H1 (cell line): ENCODE measurements around the gene SYT6. TPM values are rescaled to one million over a fixed set of nuclear protein-coding genes. Genes with fewer than 3 reads are reported as not detected.

ENCODE experiments used
- CTCF ChIA-PET: fragments of 300-600 bp; sonication (Branson Sonifier 250); formaldehyde crosslinking; loops from one replicate; lab custom pipeline; 2021; ENCODE audit not compliant: partially characterized antibody; lab: Charles Lee
- POLR2A ChIA-PET: fragments of 300-600 bp; sonication (Branson Sonifier 250); formaldehyde crosslinking; loops from one replicate; lab custom pipeline; 2021; ENCODE audit warnings: inconsistent platforms; ENCODE audit not compliant: partially characterized antibody; lab: Charles Lee
- DNase-seq, 2 experiments: peaks; one replicate each; pipeline versions ENCODE4 v3.0.0 to v3.0.0-alpha.2; 2010 to 2022; ENCODE audit warnings: low spot score in 2 of 2, low read depth in 1 of 2, mixed read lengths in 1 of 2
- FAIRE-seq: peaks from 2 replicates; lab custom pipeline; 2011; peaks lifted over from hg19 to GRCh38; lab: Jason Lieb, UNC
- H2AFZ ChIP-seq: 2 replicates; pipeline ENCODE4 v1.8.1; 2012; ENCODE audit warnings: low read length, inconsistent platforms
- H2AK5ac ChIP-seq: 2 replicates; pipeline ENCODE4 v1.6.1; 2013; ENCODE audit warnings: low read depth, low read length
- H2BK120ac ChIP-seq: replicated peaks from 2 replicates; pipeline ENCODE3; 2013; ENCODE audit warnings: low read depth, low read length, inconsistent platforms
- H2BK12ac ChIP-seq: 2 replicates; pipeline ENCODE4 v1.6.1; 2013; ENCODE audit warnings: low read depth, low read length
- H2BK15ac ChIP-seq: 2 replicates; pipeline ENCODE4 v1.6.1; 2013; ENCODE audit warnings: low read length
- H2BK20ac ChIP-seq: 2 replicates; pipeline ENCODE4 v1.6.1; 2013; ENCODE audit warnings: low read length
- H2BK5ac ChIP-seq: 2 replicates; pipeline ENCODE4 v1.6.1; 2013; ENCODE audit warnings: low read depth, low read length
- H3K14ac ChIP-seq: 2 replicates; pipeline ENCODE4 v1.6.1; 2013; ENCODE audit warnings: inconsistent platforms; ENCODE audit not compliant: insufficient read length
- H3K18ac ChIP-seq: 2 replicates; pipeline ENCODE4 v1.6.1; 2013; ENCODE audit warnings: low read length; ENCODE audit errors: extremely low read depth
- H3K23ac ChIP-seq: 2 replicates; pipeline ENCODE4 v1.6.1; 2013; ENCODE audit warnings: inconsistent platforms; ENCODE audit not compliant: insufficient read length
- H3K23me2 ChIP-seq: 2 replicates; pipeline ENCODE4 v1.6.1; 2013; ENCODE audit warnings: low read depth, low read length
- H3K27ac ChIP-seq: 2 replicates; pipeline ENCODE4 v1.6.1; 2011; ENCODE audit warnings: low read depth, low read length, inconsistent platforms
- H3K27me3 ChIP-seq, 4 experiments: replicated peaks in 1 of 4; 1 replicate in 1 of 4; 2 replicates in 3 of 4; pipeline versions ENCODE4 v1.6.1 to v1.8.1; 2011 to 2013; ENCODE audit warnings: low read length in 3 of 4, mild to moderate bottlenecking in 3 of 4, inconsistent platforms in 2 of 4, mixed read lengths in 2 of 4, moderate library complexity in 1 of 4; ENCODE audit not compliant: control insufficient read depth in 3 of 4, insufficient read depth in 3 of 4; ENCODE audit errors: extremely low read depth in 1 of 4
- H3K36me3 ChIP-seq, 4 experiments: 2 replicates each; pipeline versions ENCODE4 v1.6.1 to v1.8.1; 2011 to 2013; ENCODE audit warnings: mild to moderate bottlenecking in 4 of 4, low read length in 3 of 4, moderate library complexity in 2 of 4, control low read depth in 1 of 4, inconsistent platforms in 1 of 4; ENCODE audit not compliant: insufficient read depth in 4 of 4, control insufficient read depth in 2 of 4
- H3K4ac ChIP-seq: replicated peaks from 2 replicates; pipeline ENCODE3; 2013; ENCODE audit warnings: low read length, low read depth, mixed read lengths, inconsistent platforms; ENCODE audit not compliant: insufficient read length
- H3K4me1 ChIP-seq, 4 experiments: replicated peaks in 1 of 4; 1 replicate in 1 of 4; 2 replicates in 3 of 4; pipeline versions ENCODE4 v1.6.1 to v1.8.1; 2011 to 2013; ENCODE audit warnings: low read length in 3 of 4, inconsistent platforms in 2 of 4, mixed read lengths in 1 of 4; ENCODE audit not compliant: insufficient read depth in 4 of 4, control insufficient read depth in 3 of 4
- H3K4me2 ChIP-seq, 2 experiments: 2 replicates each; pipeline versions ENCODE4 v1.6.1 to v1.8.1; 2011 to 2013; ENCODE audit warnings: low read depth in 2 of 2, low read length in 2 of 2, control low read depth in 1 of 2, inconsistent platforms in 1 of 2, mild to moderate bottlenecking in 1 of 2; ENCODE audit not compliant: insufficient read depth in 1 of 2
- H3K4me3 ChIP-seq, 4 experiments: fragments of 200-600, 300-600 bp in 1 of 4; sonication (generic), shearing (Covaris generic), sonication (Bioruptor Twin) in 1 of 4; 2 replicates each; pipeline versions ENCODE4 v1.5.1 to v1.8.1; 2011 to 2016; ENCODE audit warnings: low read length in 4 of 4, low read depth in 3 of 4, control low read depth in 2 of 4, inconsistent platforms in 2 of 4, mild to moderate bottlenecking in 2 of 4, mixed read lengths in 1 of 4, moderate library complexity in 1 of 4; ENCODE audit not compliant: insufficient read depth in 2 of 4; ENCODE audit errors: extremely low read depth in 1 of 4
- H3K56ac ChIP-seq: replicated peaks from 2 replicates; pipeline ENCODE3; 2013; ENCODE audit warnings: low read depth, mild to moderate bottlenecking, mixed read lengths, low read length, inconsistent platforms; ENCODE audit not compliant: insufficient read length
- H3K79me1 ChIP-seq: 2 replicates; pipeline ENCODE4 v1.6.1; 2013; ENCODE audit warnings: low read depth, low read length, control low read depth
- H3K79me2 ChIP-seq, 2 experiments: 2 replicates each; pipeline versions ENCODE4 v1.6.1 to v1.8.1; 2012 to 2013; ENCODE audit warnings: low read length in 2 of 2, mild to moderate bottlenecking in 2 of 2, inconsistent platforms in 1 of 2; ENCODE audit not compliant: insufficient read depth in 2 of 2, control insufficient read depth in 1 of 2
- H3K9ac ChIP-seq, 4 experiments: replicated peaks in 1 of 4; 1 replicate in 1 of 4; 2 replicates in 3 of 4; pipeline versions ENCODE4 v1.6.1 to v1.8.1; 2011 to 2013; ENCODE audit warnings: low read depth in 3 of 4, low read length in 3 of 4, control low read depth in 2 of 4, mild to moderate bottlenecking in 2 of 4, moderate library complexity in 2 of 4, inconsistent platforms in 1 of 4; ENCODE audit errors: extremely low read depth in 1 of 4
- H3K9me3 ChIP-seq, 2 experiments: 2 replicates each; pipeline versions ENCODE4 v1.6.1 to v1.8.1; 2012 to 2013; ENCODE audit warnings: mild to moderate bottlenecking in 2 of 2, moderate library complexity in 2 of 2, control low read depth in 1 of 2, inconsistent platforms in 1 of 2, low read depth in 1 of 2, low read length in 1 of 2, mixed read lengths in 1 of 2; ENCODE audit not compliant: insufficient read depth in 2 of 2
- H4K20me1 ChIP-seq, 2 experiments: replicated peaks in 1 of 2; 2 replicates each; pipeline versions ENCODE3 to v1.8.1; 2011 to 2013; ENCODE audit warnings: inconsistent platforms in 2 of 2, low read length in 2 of 2, mild to moderate bottlenecking in 1 of 2; ENCODE audit not compliant: insufficient read depth in 2 of 2, control insufficient read depth in 1 of 2
- H4K5ac ChIP-seq: 2 replicates; pipeline ENCODE4 v1.6.1; 2013; ENCODE audit warnings: low read length, low read depth, mixed read lengths, inconsistent platforms; ENCODE audit not compliant: insufficient read length
- H4K8ac ChIP-seq: 2 replicates; pipeline ENCODE4 v1.8.0; 2013; ENCODE audit warnings: mild to moderate bottlenecking, moderate library complexity, low read length, inconsistent platforms; ENCODE audit not compliant: insufficient read depth; ENCODE audit errors: extremely low read depth
- H4K91ac ChIP-seq: replicated peaks from 2 replicates; pipeline ENCODE3; 2013; ENCODE audit warnings: low read length, mixed read lengths, inconsistent platforms; ENCODE audit not compliant: insufficient read length
- MAFK ChIP-seq: IDR thresholded peaks from 2 replicates; pipeline ENCODE4 v1.6.1; 2012; ENCODE audit warnings: low read depth, mild to moderate bottlenecking, improper control_type of control experiment, low read length
- RBBP5 ChIP-seq: IDR thresholded peaks from 2 replicates; pipeline ENCODE4 v1.7.1; 2012; ENCODE audit warnings: low read depth, mild to moderate bottlenecking, inconsistent platforms, low read length, moderate library complexity, borderline replicate concordance
- TAF1 ChIP-seq: IDR thresholded peaks from 2 replicates; pipeline ENCODE4 v1.6.1; 2011; ENCODE audit warnings: mild to moderate bottlenecking, low read depth, low read length
- WGBS, 2 experiments: shearing (Covaris generic) in 1 of 2; methylation state at CpG; one replicate each; pipeline versions ENCODE4 v1.1.6 to v1.1.7; 2013 to 2015; ENCODE audit warnings: low lambda C conversion rate in 2 of 2, mixed read lengths in 2 of 2, inconsistent platforms in 1 of 2, low coverage in 1 of 2, missing lambda C conversion rate in 1 of 2; ENCODE audit not compliant: insufficient replicate concordance in 2 of 2, insufficient coverage in 1 of 2, insufficient read length in 1 of 2; ENCODE audit errors: extremely low coverage in 1 of 2, missing lambda C conversion rate in 1 of 2; 5-methylcytosine and 5-hydroxymethylcytosine counted together
- polyA plus RNA-seq, 7 experiments: library from polyadenylated mRNA; depleted of rRNA in 3 of 7; stranded (reverse) in 5 of 7; unstranded in 2 of 7; fragments of >200 nt in 5 of 7; fragments of 200-250 nt in 2 of 7; gene quantifications; 1 replicate in 5 of 7; 2 replicates in 1 of 7; 4 replicates in 1 of 7; pipeline versions ENCODE4 v1.2.1 to v1.2.3, GENCODE V29; 2011 to 2013; ENCODE audit warnings: missing spikeins in 2 of 7, mixed read lengths in 2 of 7
- total RNA-seq: library from RNA; stranded (reverse); fragmentation: NEBNext Ultra II Directional; extraction: Animal tissue kit (Norgen Biotek cat#: 25700); gene quantifications from 2 replicates; pipeline ENCODE4 v1.2.1, GENCODE V29; 2021

The SYT6 gene
- total and polyA plus RNA-seq, 2 of the 8 experiments (the other 6 are each of a cell fraction or from before 2014, with no cell fraction given) = 33.7 to 83.5 TPM

- FAIRE-seq = no peak
- Histone ChIP-seq H3K9me3 (no peaks in the 10 kb centered on the region), H2BK120ac (no peak overlapping the region), H3K4ac (no peak overlapping the region), H3K79me2 (no peaks in the 10 kb centered on the region), H2AFZ (no peak overlapping the region), H3K23me2 (no peaks in the 10 kb centered on the region), H3K23ac (no peak overlapping the region), H3K9ac (no peak overlapping the region), H3K4me1 (peaks cover 0 to 3% (median 0%) of the 10 kb centered on the region in 4 experiments; a peak in 2 of 7 replicates), H3K27ac (no peak overlapping the region), H2BK5ac (no peak overlapping the region), H3K79me1 (no peaks in the 10 kb centered on the region), H2BK12ac (no peak overlapping the region), H3K27me3 (no peaks in the 10 kb centered on the region), H2BK20ac (no peak overlapping the region), H3K4me2 (no peak overlapping the region), H3K18ac (no peak overlapping the region), H3K36me3 (no peaks in the 10 kb centered on the region), H4K20me1 (no peaks in the 10 kb centered on the region), H4K5ac (no peak overlapping the region), H3K56ac (no peak overlapping the region), H2AK5ac (no peak overlapping the region), H4K91ac (no peak overlapping the region), H2BK15ac (no peak overlapping the region), H4K8ac (no peak overlapping the region), H3K4me3 (no peak overlapping the region), H3K14ac (no peak overlapping the region)
- no peak for DNase-seq
- WGBS, 2 experiments = 86% methylated on average over 3 of the region's 3 CpGs; no CpG with 5 or more reads in 1 of the 2 experiments
- CTCF ChIA-PET = interaction anchor here (0.6 to 2.7 kb wide), 3 partner anchors 18 to 694 kb away, joined by 4 to 9 read pairs (median 4); partner anchors contain the start of gene SYT6
- POLR2A ChIA-PET = interaction anchor here (0.6 to 2.2 kb wide), 3 partner anchors 15 to 1314 kb away, joined by 3 to 8 read pairs (median 4); no protein-coding TSS in a partner anchor
- TF ChIP-seq MAFK (no peak), RBBP5 (no peak), TAF1 (no peak)
Measured at GRCh38 chr1:114199017-114199594, 45.4 kb upstream of the SYT6 start.
